Breast epithelium (tissue), 3 donors: ENCODE data around the gene DCP1A.

ENCODE experiments used
- POLR2AphosphoS5 ChIP-seq, 3 donors: sonication (generic); formaldehyde crosslinking; IDR thresholded peaks; one replicate each; pipeline ENCODE4 v1.6.1; 2017; ENCODE audit warnings: antibody characterized with exemption in 3 of 3
- TF ChIP-seq, protein P1 (sequence below), 3 donors: fragments of 450-650 bp; IDR thresholded peaks; one replicate each; pipeline ENCODE4 v1.5.1; 2016 to 2017; ENCODE audit warnings: antibody characterized with exemption in 3 of 3, mild to moderate bottlenecking in 3 of 3, moderate library complexity in 3 of 3

DNA sequence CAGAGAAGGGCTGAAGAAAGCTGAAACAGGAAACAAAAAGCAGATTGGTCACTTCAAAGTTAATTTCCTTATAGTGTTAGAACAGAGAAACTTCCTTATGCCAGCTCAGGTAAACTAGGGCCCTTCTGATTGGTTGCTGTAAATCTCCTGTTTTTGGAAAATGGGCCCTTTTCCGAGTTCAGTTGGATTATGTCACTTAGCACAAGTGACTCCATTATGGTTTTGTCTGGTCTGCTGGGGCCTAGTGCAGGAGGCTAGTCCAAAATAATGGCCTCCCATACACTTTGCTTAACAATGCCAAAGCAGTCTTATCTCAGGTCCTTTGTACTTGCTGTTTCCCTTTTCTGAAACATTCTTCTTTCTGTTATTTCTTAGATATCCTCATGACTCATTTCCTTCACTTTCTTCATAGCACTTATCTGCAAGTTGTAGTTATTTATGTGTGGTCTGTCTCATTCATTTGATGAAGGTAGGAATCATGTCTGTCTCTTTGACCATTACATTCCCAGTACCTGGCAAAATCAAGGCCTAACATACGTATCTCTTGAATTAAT lies 7.7 kb upstream of the DCP1A start:
- TF ChIP-seq, protein P1, sequence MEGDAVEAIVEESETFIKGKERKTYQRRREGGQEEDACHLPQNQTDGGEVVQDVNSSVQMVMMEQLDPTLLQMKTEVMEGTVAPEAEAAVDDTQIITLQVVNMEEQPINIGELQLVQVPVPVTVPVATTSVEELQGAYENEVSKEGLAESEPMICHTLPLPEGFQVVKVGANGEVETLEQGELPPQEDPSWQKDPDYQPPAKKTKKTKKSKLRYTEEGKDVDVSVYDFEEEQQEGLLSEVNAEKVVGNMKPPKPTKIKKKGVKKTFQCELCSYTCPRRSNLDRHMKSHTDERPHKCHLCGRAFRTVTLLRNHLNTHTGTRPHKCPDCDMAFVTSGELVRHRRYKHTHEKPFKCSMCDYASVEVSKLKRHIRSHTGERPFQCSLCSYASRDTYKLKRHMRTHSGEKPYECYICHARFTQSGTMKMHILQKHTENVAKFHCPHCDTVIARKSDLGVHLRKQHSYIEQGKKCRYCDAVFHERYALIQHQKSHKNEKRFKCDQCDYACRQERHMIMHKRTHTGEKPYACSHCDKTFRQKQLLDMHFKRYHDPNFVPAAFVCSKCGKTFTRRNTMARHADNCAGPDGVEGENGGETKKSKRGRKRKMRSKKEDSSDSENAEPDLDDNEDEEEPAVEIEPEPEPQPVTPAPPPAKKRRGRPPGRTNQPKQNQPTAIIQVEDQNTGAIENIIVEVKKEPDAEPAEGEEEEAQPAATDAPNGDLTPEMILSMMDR (IDR thresholded peaks at IDR 0.05) = no peak
- TF ChIP-seq POLR2AphosphoS5 (IDR thresholded peaks at IDR 0.05) = no peak
